Prostate gland (tissue), 2 donors: Measurements from ENCODE around the gene LOX.

ENCODE experiments used
- CTCF ChIP-seq, 4 experiments: fragments of 200-600 bp in 2 of 4; fragments of 450-650 bp in 2 of 4; sonication (generic) in 2 of 4; IDR thresholded peaks; 1 replicate in 3 of 4; 2 replicates in 1 of 4; pipeline ENCODE4 v1.5.1; 2016 to 2019; ENCODE audit warnings: antibody characterized with exemption in 4 of 4, mild to moderate bottlenecking in 2 of 4, moderate library complexity in 2 of 4
- POLR2A ChIP-seq: fragments of 450-650 bp; IDR thresholded peaks from one replicate; pipeline ENCODE4 v1.6.1; 2016; ENCODE audit warnings: antibody characterized with exemption, mild to moderate bottlenecking

GRCh38 chr5:122107016-122107415 is 29.0 kb upstream of the LOX start:
- TF ChIP-seq CTCF (IDR thresholded peaks at IDR 0.05), result no peak
- TF ChIP-seq POLR2A, result no peak
